Body of pancreas (tissue), 4 donors: ENCODE data around the gene NSUN2.

Experiments used
- POLR2A ChIP-seq, 3 donors: fragments of 450-650 bp; IDR thresholded peaks; one replicate each; pipeline ENCODE4 v1.6.1; 2016; ENCODE audit warnings: antibody characterized with exemption in 3 of 3, mild to moderate bottlenecking in 2 of 3
- TF ChIP-seq, protein P1 (sequence below), 7 experiments: fragments of 450-650 bp in 4 of 7; fragments of 200-600 bp in 3 of 7; sonication (generic) in 3 of 7; IDR thresholded peaks; one replicate each; pipeline ENCODE4 v1.5.1; 2016 to 2019; ENCODE audit warnings: antibody characterized with exemption in 7 of 7

DNA sequence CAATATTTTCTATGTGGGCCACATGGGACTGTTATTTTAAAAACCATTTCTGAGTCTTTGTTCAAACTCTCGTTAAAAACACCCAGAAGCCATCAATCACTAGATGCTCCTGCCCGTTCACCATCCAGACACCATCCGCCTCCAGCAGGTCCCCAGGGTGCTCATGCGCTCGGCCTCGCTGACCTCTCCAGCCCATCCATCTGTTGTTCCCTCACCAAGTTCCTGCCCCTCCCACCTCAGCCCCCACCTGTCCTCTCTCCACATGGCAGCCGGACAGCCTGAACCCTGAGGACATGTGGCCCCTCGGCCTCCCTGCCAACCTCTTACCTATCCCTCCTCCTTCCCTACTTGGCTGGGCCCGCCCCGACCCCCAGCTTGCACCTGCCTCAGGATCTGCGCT is 31.6 kb downstream of the NSUN2 start:
- TF ChIP-seq, protein P1, sequence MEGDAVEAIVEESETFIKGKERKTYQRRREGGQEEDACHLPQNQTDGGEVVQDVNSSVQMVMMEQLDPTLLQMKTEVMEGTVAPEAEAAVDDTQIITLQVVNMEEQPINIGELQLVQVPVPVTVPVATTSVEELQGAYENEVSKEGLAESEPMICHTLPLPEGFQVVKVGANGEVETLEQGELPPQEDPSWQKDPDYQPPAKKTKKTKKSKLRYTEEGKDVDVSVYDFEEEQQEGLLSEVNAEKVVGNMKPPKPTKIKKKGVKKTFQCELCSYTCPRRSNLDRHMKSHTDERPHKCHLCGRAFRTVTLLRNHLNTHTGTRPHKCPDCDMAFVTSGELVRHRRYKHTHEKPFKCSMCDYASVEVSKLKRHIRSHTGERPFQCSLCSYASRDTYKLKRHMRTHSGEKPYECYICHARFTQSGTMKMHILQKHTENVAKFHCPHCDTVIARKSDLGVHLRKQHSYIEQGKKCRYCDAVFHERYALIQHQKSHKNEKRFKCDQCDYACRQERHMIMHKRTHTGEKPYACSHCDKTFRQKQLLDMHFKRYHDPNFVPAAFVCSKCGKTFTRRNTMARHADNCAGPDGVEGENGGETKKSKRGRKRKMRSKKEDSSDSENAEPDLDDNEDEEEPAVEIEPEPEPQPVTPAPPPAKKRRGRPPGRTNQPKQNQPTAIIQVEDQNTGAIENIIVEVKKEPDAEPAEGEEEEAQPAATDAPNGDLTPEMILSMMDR (IDR thresholded peaks at IDR 0.05), result no peak
- TF ChIP-seq POLR2A (IDR thresholded peaks at IDR 0.05), result no peak
